ENCODE results near the gene MYL7. TPM values are rescaled to one million over a fixed set of nuclear protein-coding genes. Genes with fewer than 3 reads are reported as not detected.

The MYL7 gene
- total RNA-seq, 2 experiments from 2014 or later: not detected

DNA sequence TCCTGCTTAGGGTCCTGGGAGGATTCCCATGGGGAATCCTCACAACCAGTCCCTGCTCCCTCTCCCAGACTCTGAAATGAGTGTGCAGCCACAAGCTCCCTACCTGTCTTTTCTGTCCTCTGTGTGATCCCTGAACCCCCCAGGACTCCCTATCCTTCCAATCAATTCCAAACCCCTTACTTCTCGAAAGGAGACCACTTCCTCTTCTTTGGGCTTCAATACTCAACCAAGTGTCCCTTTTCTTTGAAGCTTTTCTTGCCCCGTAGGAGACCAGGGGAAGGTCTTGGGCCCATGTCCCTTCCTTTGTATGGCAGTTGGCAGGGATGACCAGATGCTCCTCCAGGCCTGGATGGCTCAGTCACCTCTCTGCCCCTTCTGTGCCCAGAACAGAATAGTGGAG lies 35.3 kb downstream of the MYL7 start:
- H3K9me3 Mint-ChIP-seq: no peaks in the 10 kb centered on the region
- POLR2A ChIA-PET: interaction anchor here (1.1 to 1.6 kb wide), 3 partner anchors 8 to 17 kb away, joined by 3 to 8 read pairs (median 3); partner anchors contain the start of gene POLD2
- CTCF ChIA-PET: no interaction called here
- no peak overlapping the region for H3K4me3 Mint-ChIP-seq
- H3K27me3 Mint-ChIP-seq: peaks cover 33% of the 10 kb centered on the region
- no peaks in the 10 kb centered on the region for H3K36me3 Mint-ChIP-seq (ENCODE audit: low read depth)
- no peak for DNase-seq
- H3K4me1 Mint-ChIP-seq: peaks cover 4% of the 10 kb centered on the region
- H3K27ac Mint-ChIP-seq: no peak overlapping the region

DNA sequence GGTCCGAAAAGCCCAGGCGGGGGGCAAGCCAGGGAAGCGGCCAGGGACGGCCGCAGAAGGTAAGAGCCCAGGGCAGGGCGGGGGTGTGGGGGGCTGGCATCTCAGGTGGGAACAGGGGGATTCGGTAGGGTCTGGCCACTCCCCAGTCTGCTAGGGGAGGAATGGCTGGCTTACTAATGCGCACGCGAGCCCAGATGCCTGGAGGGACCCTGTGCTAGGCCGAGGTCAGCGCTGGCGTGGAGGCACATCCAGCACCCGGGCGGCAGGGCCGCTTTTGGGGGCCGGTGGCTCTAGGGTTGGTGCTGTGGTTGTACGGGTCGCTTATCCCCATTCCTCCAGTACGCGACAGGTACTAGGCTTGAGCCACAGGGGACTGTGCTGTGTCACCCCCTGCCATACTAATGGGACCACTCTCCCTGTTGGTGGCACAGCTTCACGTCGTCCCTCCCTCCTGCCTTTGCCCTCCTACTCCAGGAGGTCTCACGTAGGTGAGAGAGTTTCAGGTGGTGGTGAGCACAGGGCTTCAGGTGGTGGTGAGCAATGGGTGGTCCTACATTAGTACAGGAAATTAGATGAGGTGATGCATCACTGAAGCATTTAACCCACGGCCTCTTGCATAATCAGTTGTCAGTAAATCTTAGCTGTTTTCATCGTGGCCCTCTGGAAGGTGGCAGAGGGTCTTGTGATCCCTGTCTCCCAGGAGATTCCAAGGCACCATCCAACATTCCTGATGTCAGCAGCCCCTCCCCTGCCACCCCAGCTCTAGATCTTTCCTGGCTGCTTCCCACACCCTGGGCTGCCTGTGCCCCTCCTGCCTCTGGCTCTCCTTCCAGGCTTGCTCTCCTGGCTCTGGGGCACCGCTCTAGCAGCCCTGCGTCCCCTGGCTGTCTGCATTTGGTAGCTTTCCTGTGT lies 36.0 kb downstream of the MYL7 start:
- H3K27ac Mint-ChIP-seq: no peak overlapping the region
- no peak for DNase-seq
- H3K4me1 Mint-ChIP-seq: peaks cover 4% of the 10 kb centered on the region
- H3K27me3 Mint-ChIP-seq: peaks cover 33% of the 10 kb centered on the region
- no peaks in the 10 kb centered on the region for H3K9me3 Mint-ChIP-seq
- ChIA-PET CTCF (no interaction called here), POLR2A (interaction anchor here (1.0 to 1.6 kb wide), 4 partner anchors 8 to 61 kb away, joined by 3 to 8 read pairs (median 3); partner anchors contain the start of genes DBNL and POLD2)
- H3K4me3 Mint-ChIP-seq: no peak overlapping the region
- H3K36me3 Mint-ChIP-seq (ENCODE audit: low read depth): no peaks in the 10 kb centered on the region

DNA sequence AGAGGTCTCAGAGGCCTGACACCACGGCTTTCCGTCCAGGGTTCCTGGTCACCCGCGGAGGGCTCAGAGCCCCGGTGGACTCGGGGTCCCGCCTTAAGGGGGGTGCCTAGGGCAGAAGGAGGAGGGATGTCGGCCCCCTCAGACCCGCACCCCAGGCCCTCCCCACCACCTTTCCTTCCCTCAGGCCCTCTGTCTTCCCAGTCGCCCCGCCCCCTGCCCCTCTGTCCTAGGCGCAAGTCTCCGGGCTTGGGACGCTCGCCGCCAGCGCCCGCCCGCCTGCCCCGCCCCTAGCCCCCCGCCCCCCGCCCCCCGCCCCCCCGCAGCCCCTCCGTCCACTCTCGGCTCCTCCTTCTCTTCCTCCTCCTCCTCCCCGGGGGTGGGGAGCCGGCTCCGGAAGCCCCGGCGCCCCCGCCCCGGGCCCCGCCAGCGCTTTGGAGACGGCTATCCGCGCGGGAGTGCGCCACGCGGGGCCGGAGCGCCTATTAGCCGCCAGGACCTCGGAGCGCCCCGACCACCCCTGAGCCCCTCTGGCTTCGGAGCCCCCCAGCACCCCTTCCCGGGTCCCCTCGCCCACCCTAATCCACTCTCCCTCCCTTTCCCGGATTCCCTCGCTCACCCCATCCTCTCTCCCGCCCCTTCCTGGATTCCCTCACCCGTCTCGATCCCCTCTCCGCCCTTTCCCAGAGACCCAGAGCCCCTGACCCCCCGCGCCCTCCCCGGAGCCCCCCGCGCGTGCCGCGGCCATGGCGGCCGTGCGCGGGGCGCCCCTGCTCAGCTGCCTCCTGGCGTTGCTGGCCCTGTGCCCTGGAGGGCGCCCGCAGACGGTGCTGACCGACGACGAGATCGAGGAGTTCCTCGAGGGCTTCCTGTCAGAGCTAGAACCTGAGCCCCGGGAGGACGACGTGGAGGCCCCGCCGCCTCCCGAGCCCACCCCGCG lies 36.9 kb downstream of the MYL7 start, which contains the start of gene AEBP1:
AEBP1 (plus strand) TSS at position 423 of the 937 bp plus-strand sequence; CDS start at position 744, 321 bp downstream.
- Mint-ChIP-seq H3K27ac (no peak within 1 kb of the TSS), H3K9me3 (no peaks in the 10 kb centered on the region), H3K4me3 (no peak within 1 kb of the TSS), H3K27me3 (peaks cover 33% of the 10 kb centered on the region), H3K4me1 (peaks cover 4% of the 10 kb centered on the region), H3K36me3 (ENCODE audit: low read depth) (no peaks in the 10 kb centered on the region)
- POLR2A ChIA-PET: interaction anchor here (1.0 to 1.6 kb wide), 3 partner anchors 12 to 60 kb away, joined by 3 to 8 read pairs (median 3); partner anchors contain the start of genes DBNL and POLD2
- DNase-seq: no peak
- CTCF ChIA-PET: no interaction called here

DNA sequence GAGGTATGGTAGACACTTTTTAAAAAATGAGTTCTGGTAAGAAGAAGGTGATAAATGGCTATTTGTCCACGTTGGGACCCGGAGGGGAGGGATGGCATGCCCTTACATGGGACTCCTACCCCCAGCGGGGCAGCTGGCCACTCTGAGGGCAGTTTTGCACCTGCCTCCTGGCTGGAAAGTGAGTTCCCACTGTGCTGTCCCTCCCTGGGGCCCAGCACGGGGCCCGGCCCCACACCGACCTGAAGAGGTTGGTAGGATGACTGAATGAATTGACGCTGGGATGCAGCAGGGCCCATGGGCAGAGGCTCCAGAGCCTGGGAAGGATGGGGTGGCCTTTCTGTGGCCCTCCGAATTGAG lies 37.6 kb downstream of the MYL7 start:
- Mint-ChIP-seq H3K9me3 (no peaks in the 10 kb centered on the region), H3K4me1 (peaks cover 4% of the 10 kb centered on the region), H3K27ac (no peak overlapping the region), H3K4me3 (no peak overlapping the region), H3K36me3 (ENCODE audit: low read depth) (no peaks in the 10 kb centered on the region), H3K27me3 (peaks cover 33% of the 10 kb centered on the region)
- no peak for DNase-seq
- POLR2A ChIA-PET: no interaction called here
- CTCF ChIA-PET: no interaction called here

DNA sequence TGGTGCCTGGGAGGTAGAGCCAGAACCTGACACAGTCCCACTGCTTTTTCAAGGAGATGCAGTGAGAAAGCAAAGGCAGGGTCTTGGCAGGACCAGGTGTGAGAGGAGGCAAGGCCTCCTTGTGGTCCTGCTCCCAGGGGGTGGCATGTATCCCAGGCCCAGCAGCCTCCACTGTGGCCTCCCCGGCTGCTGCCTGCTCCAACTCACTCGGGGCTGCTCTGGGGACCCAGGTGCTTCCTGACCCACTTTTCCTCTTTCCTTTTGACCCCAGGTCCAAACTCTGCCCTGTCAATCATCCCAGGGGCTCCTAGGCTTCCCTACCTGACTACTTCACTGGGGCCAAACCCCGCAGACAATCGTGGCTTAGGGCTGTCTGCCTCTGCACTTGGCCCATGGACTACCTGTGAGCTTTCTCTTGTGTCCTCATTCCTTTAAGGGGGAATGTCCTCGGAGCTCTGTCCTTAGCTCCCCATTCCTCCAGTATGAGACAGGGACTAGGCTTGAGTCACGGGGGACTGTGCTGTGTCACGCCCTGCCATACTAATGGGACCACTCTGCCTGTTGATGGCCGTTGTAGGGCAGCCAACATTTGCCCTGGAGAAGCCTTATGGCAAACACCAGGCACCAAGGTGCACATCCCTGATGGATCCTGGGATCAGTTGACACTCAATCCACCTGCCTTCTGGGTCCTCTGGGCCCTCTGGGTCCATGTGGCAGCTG lies 38.1 kb downstream of the MYL7 start:
- ChIA-PET CTCF (no interaction called here), POLR2A (no interaction called here)
- no peak for DNase-seq
- peaks cover 33% of the 10 kb centered on the region for H3K27me3 Mint-ChIP-seq
- H3K27ac Mint-ChIP-seq: no peak overlapping the region
- no peaks in the 10 kb centered on the region for H3K9me3 Mint-ChIP-seq
- H3K4me3 Mint-ChIP-seq: no peak overlapping the region
- no peaks in the 10 kb centered on the region for H3K36me3 Mint-ChIP-seq (ENCODE audit: low read depth)
- peaks cover 6% of the 10 kb centered on the region for H3K4me1 Mint-ChIP-seq

DNA sequence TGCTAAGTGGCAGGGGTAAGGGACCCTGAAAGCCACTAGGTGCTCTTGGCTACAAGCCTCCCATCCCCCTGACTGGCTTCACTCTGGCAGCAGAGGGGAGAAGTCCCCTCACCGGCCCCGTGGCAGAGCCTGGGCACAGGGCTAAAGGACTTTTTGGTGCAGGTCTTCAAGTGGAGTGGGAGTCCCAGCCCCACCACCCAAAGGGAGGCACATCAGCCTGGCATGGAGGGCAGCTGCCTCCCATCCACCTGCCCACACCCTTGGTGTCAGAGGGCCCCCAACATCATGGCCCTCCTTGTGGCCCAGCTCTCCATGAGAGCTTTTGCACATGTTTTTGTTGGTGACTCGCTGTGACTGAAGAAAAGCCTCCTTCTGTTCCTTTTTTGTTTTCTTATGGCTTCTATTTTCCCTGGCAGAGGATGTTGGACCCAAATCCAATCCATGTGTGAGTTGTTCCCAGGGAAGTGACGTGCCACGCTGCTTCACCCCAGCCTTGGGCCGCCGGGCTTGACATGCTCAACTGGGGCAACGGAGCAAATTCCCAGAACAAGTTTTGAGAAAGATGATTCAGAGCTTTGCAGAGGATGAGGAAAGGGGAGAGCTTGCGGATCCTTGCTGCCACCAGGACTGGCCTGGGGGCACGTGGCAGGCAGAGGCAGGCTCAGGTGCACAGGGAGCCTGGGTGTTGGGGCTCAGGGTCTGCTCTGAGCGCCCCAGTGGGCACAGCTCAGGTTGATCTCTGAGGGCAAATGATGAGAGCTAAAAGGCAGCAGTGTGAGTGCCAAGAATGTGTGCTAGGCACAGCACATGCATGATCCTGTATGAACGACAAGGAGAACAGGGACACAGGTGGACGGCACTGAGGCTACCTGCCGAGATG lies 38.9 kb downstream of the MYL7 start:
- no peak overlapping the region for H3K4me3 Mint-ChIP-seq

DNA sequence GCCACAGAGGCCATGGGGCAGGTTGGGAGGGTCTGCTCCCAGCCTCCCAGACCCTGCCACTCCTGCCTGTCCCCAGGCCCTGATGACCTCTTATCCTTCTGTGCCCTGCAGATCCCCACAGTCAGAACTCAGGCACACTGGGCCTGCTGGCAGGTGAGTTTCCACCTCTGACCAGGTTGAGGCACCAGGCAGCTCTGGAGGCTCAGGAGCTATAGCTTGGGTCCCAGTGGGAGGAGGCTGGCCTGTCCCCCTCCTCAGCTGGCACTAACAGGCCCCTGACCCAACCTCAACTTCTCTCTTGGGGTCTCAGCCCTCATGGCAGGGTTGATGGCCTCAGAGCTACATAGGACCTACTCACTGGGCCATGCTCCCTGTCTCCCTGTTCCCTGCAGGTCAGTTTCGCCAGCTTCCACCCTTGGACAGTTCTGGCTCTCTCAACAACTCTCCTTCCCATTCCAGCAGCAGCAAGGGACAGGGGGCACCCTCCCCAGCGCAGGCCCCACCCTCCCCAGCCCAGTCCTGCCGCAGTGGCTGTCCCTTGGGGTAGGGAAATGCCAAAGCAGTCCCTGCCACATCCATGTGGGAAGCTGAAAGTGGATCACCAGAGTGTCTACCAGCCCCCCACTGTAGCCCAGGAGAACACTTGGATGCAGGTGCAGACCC lies 39.7 kb downstream of the MYL7 start:
- POLR2A ChIA-PET: interaction anchor here (0.7 to 0.9 kb wide), 2 partner anchors 20 to 783 kb away, joined by 3 read pairs; no protein-coding TSS in a partner anchor
- no peak for DNase-seq
- CTCF ChIA-PET: no interaction called here
- Mint-ChIP-seq H3K27ac (no peak overlapping the region), H3K4me1 (peaks cover 20% of the 10 kb centered on the region), H3K36me3 (ENCODE audit: low read depth) (no peaks in the 10 kb centered on the region), H3K9me3 (no peaks in the 10 kb centered on the region), H3K27me3 (peaks cover 33% of the 10 kb centered on the region), H3K4me3 (no peak overlapping the region)

More for the DNA sequence above, 38.9 kb downstream of the MYL7 start:
- ChIA-PET CTCF (no interaction called here), POLR2A (interaction anchor here (0.7 to 0.9 kb wide), 2 partner anchors 21 to 782 kb away, joined by 3 read pairs; no protein-coding TSS in a partner anchor)
- H3K9me3 Mint-ChIP-seq: no peaks in the 10 kb centered on the region
- no peak overlapping the region for H3K27ac Mint-ChIP-seq
- peaks cover 33% of the 10 kb centered on the region for H3K27me3 Mint-ChIP-seq
- no peak for DNase-seq
- H3K36me3 Mint-ChIP-seq (ENCODE audit: low read depth): no peaks in the 10 kb centered on the region
- peaks cover 14% of the 10 kb centered on the region for H3K4me1 Mint-ChIP-seq

DNA sequence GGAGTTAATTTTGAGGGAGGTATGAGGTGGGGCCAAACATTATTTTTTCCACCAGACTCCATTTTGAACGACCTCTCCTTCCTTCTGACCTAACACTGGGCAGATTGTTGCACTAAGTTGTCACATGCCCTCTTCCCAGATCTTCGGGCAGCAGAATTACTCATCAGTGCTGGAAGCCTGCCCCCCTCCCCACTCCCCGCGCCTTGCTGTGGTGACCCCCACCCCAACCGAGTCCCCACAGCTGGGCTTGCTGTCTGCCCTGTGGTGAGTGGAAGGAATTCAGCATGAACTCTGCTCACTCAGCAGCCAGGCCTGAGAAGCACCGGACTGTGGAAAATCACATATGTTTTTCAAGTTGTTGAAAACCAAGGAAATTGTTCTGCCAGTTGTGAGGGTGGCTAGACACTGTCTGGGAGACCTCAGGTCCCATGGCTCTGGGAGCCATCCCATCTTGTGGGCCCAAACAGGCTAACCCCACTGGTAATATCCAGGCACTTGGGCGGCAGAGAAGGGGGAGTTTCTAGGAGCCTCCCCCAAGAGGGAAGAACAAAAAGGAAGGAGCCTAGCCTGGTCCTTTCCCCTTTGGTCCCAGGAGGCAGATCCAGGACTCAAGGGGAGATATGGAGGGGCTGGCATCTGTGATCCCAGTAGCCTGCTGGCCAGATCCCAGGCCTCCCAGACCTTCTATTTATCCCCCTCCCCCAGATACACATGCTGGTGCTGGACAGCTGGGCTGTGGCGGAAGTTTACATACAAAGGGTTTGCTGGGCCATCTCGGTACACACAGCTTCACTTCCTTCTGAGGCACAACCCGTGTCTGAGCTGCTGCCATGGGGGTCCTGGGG lies 40.5 kb downstream of the MYL7 start:
- Mint-ChIP-seq H3K9me3 (no peaks in the 10 kb centered on the region), H3K36me3 (ENCODE audit: low read depth) (no peaks in the 10 kb centered on the region), H3K27me3 (peaks cover 28% of the 10 kb centered on the region), H3K4me3 (no peak overlapping the region), H3K4me1 (peaks cover 20% of the 10 kb centered on the region), H3K27ac (no peak overlapping the region)
- ChIA-PET POLR2A (no interaction called here), CTCF (no interaction called here)
- no peak for DNase-seq

DNA sequence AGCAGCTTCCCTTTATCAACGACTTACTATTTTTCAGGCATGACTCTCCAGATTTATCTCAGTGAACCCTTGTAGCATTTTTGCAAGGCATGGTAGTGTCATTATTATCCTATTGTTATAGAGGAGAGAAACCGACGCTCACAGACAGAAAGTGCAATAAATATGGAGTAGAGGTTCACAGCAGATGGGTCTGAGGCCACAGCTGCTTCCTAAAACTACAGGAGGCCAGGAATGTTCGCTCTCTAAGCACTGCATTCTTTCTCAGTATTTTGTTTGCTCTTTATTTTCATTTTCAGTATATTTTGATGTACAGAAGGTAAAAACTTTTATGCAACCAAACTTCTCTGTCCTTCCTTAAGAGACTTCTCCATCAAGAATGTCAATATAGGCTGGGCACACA lies 41.5 kb downstream of the MYL7 start:
- POLR2A ChIA-PET: no interaction called here

DNA sequence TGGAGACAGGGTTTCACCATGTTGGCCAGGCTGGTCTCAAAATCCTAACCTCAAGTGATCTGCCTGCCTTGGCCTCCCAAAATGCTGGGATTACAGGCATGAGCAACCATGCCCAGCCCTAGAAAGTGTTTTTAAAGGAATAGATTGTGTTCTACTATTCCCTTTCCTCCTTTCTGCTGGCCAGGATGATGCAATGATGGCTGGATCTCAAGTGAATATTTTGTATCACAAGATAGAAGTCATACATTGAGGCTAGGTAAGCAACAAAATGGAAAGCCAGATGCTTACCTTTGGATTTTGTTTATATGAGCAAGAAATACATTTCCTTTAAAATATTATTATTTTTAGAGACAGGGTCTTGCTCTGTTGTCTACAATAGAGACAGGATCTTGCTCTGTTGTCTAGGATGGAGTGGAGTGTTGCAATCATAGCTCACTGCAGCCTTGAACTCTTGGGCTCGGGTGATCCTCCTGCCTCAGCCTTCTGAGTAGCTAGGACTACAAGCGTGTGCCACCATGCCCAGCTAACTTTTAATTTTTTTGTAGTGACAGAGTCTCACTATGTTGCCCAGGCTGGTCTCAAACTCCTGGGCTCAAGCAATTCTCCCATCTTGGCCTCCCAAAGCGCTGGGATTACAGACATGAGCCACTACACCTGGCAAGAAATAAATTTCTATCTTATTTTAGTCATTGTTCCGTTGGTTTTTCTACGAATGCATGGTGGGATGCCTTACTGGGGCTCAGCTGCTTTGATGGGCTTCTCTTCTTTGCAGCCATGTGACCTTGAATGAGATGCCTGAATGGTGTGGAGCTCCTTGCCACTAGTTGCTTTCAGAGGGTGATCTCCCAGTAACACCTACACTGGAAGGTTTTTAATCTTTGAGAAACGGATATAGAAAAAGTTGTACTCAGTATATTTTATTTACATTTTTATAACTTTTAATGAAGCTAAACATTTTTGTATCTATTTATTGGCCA lies 42.8 kb downstream of the MYL7 start:
- no peaks in the 10 kb centered on the region for H3K36me3 Mint-ChIP-seq (ENCODE audit: low read depth)
- no peaks in the 10 kb centered on the region for H3K9me3 Mint-ChIP-seq
- ChIA-PET POLR2A (interaction anchor here (0.9 to 2.4 kb wide), 5 partner anchors 7 to 53 kb away, joined by 3 to 11 read pairs (median 4); no protein-coding TSS in a partner anchor), CTCF (interaction anchor here (1.5 to 1.6 kb wide), 2 partner anchors 11 to 13 kb away, joined by 4 to 5 read pairs; no protein-coding TSS in a partner anchor)
- peaks cover 15% of the 10 kb centered on the region for H3K27me3 Mint-ChIP-seq
- DNase-seq: no peak
- H3K4me1 Mint-ChIP-seq: peaks cover 18% of the 10 kb centered on the region
- H3K4me3 Mint-ChIP-seq: no peak overlapping the region
- no peak overlapping the region for H3K27ac Mint-ChIP-seq

More for the DNA sequence above, 41.5 kb downstream of the MYL7 start:
- Mint-ChIP-seq H3K4me1 (peaks cover 18% of the 10 kb centered on the region), H3K27ac (no peak overlapping the region), H3K36me3 (ENCODE audit: low read depth) (no peaks in the 10 kb centered on the region), H3K4me3 (no peak overlapping the region), H3K9me3 (no peaks in the 10 kb centered on the region), H3K27me3 (peaks cover 19% of the 10 kb centered on the region)
- DNase-seq: no peak
- CTCF ChIA-PET: no interaction called here

All from activated CD4-positive, alpha-beta memory T cell treated with anti-CD3 and anti-CD28 coated beads, Interleukin-2, amount 10 ng/mL, durations not matched to agents 7 days and 5 days (primary cell).